Bronchial epithelial cell (primary cell): ENCODE measurements around the gene HYLS1. TPM values are rescaled to one million over a fixed set of nuclear protein-coding genes. Genes with fewer than 3 reads are reported as not detected.

Experiments
- DNase-seq: peaks from one replicate; pipeline ENCODE4 v3.0.0-alpha.2; 2010; ENCODE audit warnings: low read depth
- FAIRE-seq: peaks from 2 replicates; lab custom pipeline; 2011; peaks lifted over from hg19 to GRCh38; lab: Jason Lieb, UNC
- H3K27me3 ChIP-seq: 2 replicates; pipeline ENCODE4 v1.5.1; 2011; ENCODE audit warnings: low read length; ENCODE audit not compliant: control insufficient read depth, insufficient read depth
- H3K36me3 ChIP-seq: 2 replicates; pipeline ENCODE4 v1.5.1; 2011; ENCODE audit warnings: low read length; ENCODE audit not compliant: control insufficient read depth, insufficient read depth
- H3K4me3 ChIP-seq: 2 replicates; pipeline ENCODE4 v1.5.1; 2011; ENCODE audit warnings: mild to moderate bottlenecking, low read depth, low read length, control low read depth
- CTCF ChIP-seq: IDR thresholded peaks from 2 replicates; pipeline ENCODE4 v1.5.1; 2011; ENCODE audit warnings: mild to moderate bottlenecking, moderate library complexity, low read length, control low read depth, inconsistent platforms; ENCODE audit not compliant: insufficient read depth, severe bottlenecking
- total RNA-seq: library from RNA; depleted of rRNA; stranded (reverse); fragments of >200 nt; gene quantifications from 2 replicates; pipeline ENCODE4 v1.2.1, GENCODE V29; 2014

Gene HYLS1
- total RNA-seq, 1 donor from 2014 or later, result 2.9 TPM

- no peak for FAIRE-seq
- Histone ChIP-seq H3K36me3 (no peaks in the 10 kb centered on the region), H3K27me3 (no peaks in the 10 kb centered on the region), H3K4me3 (no peak overlapping the region)
- TF ChIP-seq CTCF, result no peak
- DNase-seq, result peak; percentile 46
Observed at GRCh38 chr11:125883375-125883774, 4.1 kb upstream of the HYLS1 start.

GRCh38 chr11:125886997-125887372 is 483 bp upstream of the HYLS1 start:
- no peak for TF ChIP-seq CTCF
- no peaks in the 10 kb centered on the region for H3K36me3 ChIP-seq
- peak overlapping the region; percentile 94 for H3K4me3 ChIP-seq
- DNase-seq (peak; percentile 47), FAIRE-seq (peak; percentile 36)
- H3K27me3 ChIP-seq, result no peaks in the 10 kb centered on the region

- Histone ChIP-seq H3K27me3 (no peaks in the 10 kb centered on the region), H3K4me3 (no peak overlapping the region), H3K36me3 (peaks cover 5% of the 10 kb centered on the region)
- DNase-seq (no peak), FAIRE-seq (no peak)
- no peak for TF ChIP-seq CTCF
Observed at GRCh38 chr11:125890447-125891100, 3.1 kb downstream of the HYLS1 start.

- Histone ChIP-seq H3K27me3 (no peaks in the 10 kb centered on the region), H3K36me3 (peaks cover 5% of the 10 kb centered on the region), H3K4me3 (no peak overlapping the region)
- TF ChIP-seq CTCF, result no peak
- peak; percentile 82 for DNase-seq
- no peak for FAIRE-seq
Observed at GRCh38 chr11:125892071-125892470, 4.6 kb downstream of the HYLS1 start.

GRCh38 chr11:125892994-125893393 is 5.5 kb downstream of the HYLS1 start:
- no peaks in the 10 kb centered on the region for H3K27me3 ChIP-seq
- no peak for FAIRE-seq

More at GRCh38 chr11:125892994-125893393, 5.5 kb downstream of the HYLS1 start:
- TF ChIP-seq CTCF, result no peak
- Histone ChIP-seq H3K36me3 (peaks cover 5% of the 10 kb centered on the region), H3K4me3 (no peak overlapping the region)
- no peak for DNase-seq
